Body of pancreas (tissue), 4 donors: Measurements from ENCODE around the gene AUTS2.

Experiments
- CTCF ChIP-seq, 7 experiments: fragments of 450-650 bp in 4 of 7; fragments of 200-600 bp in 3 of 7; sonication (generic) in 3 of 7; IDR thresholded peaks; one replicate each; pipeline ENCODE4 v1.5.1; 2016 to 2019; ENCODE audit warnings: antibody characterized with exemption in 7 of 7
- POLR2A ChIP-seq, 3 donors: fragments of 450-650 bp; IDR thresholded peaks; one replicate each; pipeline ENCODE4 v1.6.1; 2016; ENCODE audit warnings: antibody characterized with exemption in 3 of 3, mild to moderate bottlenecking in 2 of 3

- TF ChIP-seq POLR2A (IDR thresholded peaks at IDR 0.05): no peak
- no peak for TF ChIP-seq CTCF (IDR thresholded peaks at IDR 0.05)
Observed at GRCh38 chr7:69920797-69921196, 322.5 kb downstream of the AUTS2 start.
